Measurements from ENCODE around the gene SUSD1.

DNA sequence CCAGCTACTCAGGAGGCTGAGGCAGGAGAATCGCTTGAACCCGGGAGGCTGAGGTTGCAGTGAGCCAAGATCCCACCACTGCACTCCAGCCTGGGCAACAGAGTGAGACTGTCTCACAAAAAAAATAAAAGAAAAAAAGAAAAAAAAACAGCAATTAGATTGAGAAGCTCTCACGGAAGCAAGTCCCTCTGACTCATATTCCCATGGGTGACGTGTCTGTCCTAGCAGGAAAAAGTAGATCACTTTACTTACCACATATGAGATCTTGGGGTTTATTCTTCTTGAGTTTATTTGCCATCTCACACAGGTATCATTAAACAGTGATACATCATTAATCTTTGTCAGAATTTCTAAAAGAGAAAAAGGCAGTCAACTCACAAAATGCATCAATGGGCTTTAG is 62.6 kb downstream of the SUSD1 start:
- TF ChIP-seq, protein P1, sequence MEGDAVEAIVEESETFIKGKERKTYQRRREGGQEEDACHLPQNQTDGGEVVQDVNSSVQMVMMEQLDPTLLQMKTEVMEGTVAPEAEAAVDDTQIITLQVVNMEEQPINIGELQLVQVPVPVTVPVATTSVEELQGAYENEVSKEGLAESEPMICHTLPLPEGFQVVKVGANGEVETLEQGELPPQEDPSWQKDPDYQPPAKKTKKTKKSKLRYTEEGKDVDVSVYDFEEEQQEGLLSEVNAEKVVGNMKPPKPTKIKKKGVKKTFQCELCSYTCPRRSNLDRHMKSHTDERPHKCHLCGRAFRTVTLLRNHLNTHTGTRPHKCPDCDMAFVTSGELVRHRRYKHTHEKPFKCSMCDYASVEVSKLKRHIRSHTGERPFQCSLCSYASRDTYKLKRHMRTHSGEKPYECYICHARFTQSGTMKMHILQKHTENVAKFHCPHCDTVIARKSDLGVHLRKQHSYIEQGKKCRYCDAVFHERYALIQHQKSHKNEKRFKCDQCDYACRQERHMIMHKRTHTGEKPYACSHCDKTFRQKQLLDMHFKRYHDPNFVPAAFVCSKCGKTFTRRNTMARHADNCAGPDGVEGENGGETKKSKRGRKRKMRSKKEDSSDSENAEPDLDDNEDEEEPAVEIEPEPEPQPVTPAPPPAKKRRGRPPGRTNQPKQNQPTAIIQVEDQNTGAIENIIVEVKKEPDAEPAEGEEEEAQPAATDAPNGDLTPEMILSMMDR (IDR thresholded peaks at IDR 0.05): no peak
- no peak for TF ChIP-seq ZFX (IDR thresholded peaks at IDR 0.05; ENCODE audit: borderline replicate concordance)
